ENCODE data around the gene C2orf92. TPM values are rescaled to one million over a fixed set of nuclear protein-coding genes. Genes with fewer than 3 reads are reported as not detected.
"Not testable (repeated sequence)": the region's sequence is repeated elsewhere in the genome, so short reads cannot be mapped to it uniquely, and the experiment has no call there.

C2orf92 gene
- total and polyA plus RNA-seq, 7 donors = 2.9 to 22.7 (median 6.0) TPM; not detected in 2

- DNase-seq = peak; percentile 34
- 94 to 95% methylated on average over 8 of the region's 8 CpGs for WGBS, 2 donors
- no peaks in the 10 kb centered on the region for H3K9me3 ChIP-seq
- no peak overlapping the region for H3K27ac ChIP-seq
- H3K27me3 ChIP-seq = no peaks in the 10 kb centered on the region
- TF ChIP-seq, protein P1, sequence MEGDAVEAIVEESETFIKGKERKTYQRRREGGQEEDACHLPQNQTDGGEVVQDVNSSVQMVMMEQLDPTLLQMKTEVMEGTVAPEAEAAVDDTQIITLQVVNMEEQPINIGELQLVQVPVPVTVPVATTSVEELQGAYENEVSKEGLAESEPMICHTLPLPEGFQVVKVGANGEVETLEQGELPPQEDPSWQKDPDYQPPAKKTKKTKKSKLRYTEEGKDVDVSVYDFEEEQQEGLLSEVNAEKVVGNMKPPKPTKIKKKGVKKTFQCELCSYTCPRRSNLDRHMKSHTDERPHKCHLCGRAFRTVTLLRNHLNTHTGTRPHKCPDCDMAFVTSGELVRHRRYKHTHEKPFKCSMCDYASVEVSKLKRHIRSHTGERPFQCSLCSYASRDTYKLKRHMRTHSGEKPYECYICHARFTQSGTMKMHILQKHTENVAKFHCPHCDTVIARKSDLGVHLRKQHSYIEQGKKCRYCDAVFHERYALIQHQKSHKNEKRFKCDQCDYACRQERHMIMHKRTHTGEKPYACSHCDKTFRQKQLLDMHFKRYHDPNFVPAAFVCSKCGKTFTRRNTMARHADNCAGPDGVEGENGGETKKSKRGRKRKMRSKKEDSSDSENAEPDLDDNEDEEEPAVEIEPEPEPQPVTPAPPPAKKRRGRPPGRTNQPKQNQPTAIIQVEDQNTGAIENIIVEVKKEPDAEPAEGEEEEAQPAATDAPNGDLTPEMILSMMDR (IDR thresholded peaks at IDR 0.05) = no peak
- TF ChIP-seq POLR2AphosphoS5 (IDR thresholded peaks at IDR 0.05) = no peak
- TF ChIP-seq POLR2A (IDR thresholded peaks at IDR 0.05) = no peak
- no peak for TF ChIP-seq EP300 (IDR thresholded peaks at IDR 0.05)
- intact Hi-C loops (cut with DNase I) = no loop called here
- H3K36me3 ChIP-seq = no peaks in the 10 kb centered on the region
- no peak overlapping the region for H3K4me3 ChIP-seq
- H3K4me1 ChIP-seq = no peaks in the 10 kb centered on the region
These were observed 39.1 kb downstream of the C2orf92 start for GRCh38 chr2:97708608-97709007.

DNA sequence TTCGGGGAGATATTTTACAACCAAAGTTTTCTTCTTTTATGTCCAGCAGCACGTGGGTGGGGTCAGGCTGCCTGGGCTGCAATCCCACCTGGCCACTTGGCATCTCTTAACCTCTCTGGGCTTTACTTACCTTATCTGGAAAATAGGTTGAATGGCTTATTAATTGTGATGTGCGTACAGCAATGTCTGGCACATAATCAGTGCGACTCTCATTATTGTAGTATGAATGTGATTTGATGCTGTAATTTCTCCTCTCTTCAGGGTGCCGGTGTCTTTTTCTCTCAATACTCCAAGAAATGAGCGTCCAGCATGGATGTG lies 41.8 kb downstream of the C2orf92 start:
- no peak for DNase-seq
- H3K9me3 ChIP-seq = no peaks in the 10 kb centered on the region
- WGBS, 2 donors = 75 to 83% methylated on average over 6 of the region's 6 CpGs
- intact Hi-C loops (cut with DNase I) = no loop called here
- no peaks in the 10 kb centered on the region for H3K4me1 ChIP-seq
- no peak for TF ChIP-seq EP300 (IDR thresholded peaks at IDR 0.05)
- TF ChIP-seq, protein P1 (IDR thresholded peaks at IDR 0.05) = no peak
- no peak for TF ChIP-seq POLR2AphosphoS5 (IDR thresholded peaks at IDR 0.05)
- no peak for TF ChIP-seq POLR2A (IDR thresholded peaks at IDR 0.05)
- H3K27ac ChIP-seq = no peak overlapping the region
- no peaks in the 10 kb centered on the region for H3K27me3 ChIP-seq
- H3K4me3 ChIP-seq = no peak overlapping the region
- no peaks in the 10 kb centered on the region for H3K36me3 ChIP-seq

- H3K4me1 ChIP-seq; H3K4me3 ChIP-seq; H3K27me3 ChIP-seq; H3K36me3 ChIP-seq; H3K9me3 ChIP-seq; H3K27ac ChIP-seq; intact Hi-C loops (cut with DNase I); DNase-seq: not testable (repeated sequence)
- 68 to 86% methylated on average over 9 of the region's 9 CpGs for WGBS, 2 donors
These were observed 42.7 kb downstream of the C2orf92 start for GRCh38 chr2:97712175-97712574.

DNA sequence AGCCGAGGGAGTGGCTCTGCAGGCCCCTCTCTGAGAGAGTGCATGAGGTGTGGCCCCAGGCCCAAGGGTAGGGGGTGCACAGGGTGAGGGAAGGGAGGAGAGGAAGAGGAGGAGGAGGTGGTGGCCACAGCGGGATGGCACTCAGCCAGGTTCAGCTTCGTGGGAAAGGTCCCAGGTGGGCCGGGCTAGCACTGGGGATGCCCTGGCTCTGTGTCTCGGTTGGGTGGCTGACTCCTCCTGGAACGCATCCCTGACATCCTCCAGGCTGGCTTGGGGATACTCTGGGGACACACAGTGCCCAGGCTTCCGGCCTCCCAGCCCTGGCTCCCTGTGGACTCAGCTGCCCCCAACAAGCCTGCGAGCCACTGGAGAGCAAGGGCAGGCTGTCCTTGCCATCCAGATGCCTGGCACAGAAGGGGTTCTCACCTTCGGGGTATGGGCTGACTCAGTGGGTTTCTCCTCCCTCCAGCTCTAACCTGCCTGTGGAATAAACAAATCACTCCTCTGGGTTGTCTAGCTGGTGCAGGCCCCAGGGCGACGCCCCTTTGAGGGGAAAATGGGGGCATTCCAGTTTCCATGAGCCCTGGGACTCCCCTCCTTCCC lies 43.3 kb downstream of the C2orf92 start:
- Histone ChIP-seq H3K27me3 (no peaks in the 10 kb centered on the region), H3K4me3 (no peak overlapping the region), H3K9me3 (no peaks in the 10 kb centered on the region), H3K36me3 (no peaks in the 10 kb centered on the region), H3K27ac (no peak overlapping the region), H3K4me1 (no peaks in the 10 kb centered on the region)
- TF ChIP-seq, protein P1 (IDR thresholded peaks at IDR 0.05) = no peak
- TF ChIP-seq EP300 (IDR thresholded peaks at IDR 0.05) = no peak
- no peak for TF ChIP-seq POLR2A (IDR thresholded peaks at IDR 0.05)
- no peak for TF ChIP-seq POLR2AphosphoS5 (IDR thresholded peaks at IDR 0.05)
- 70 to 81% methylated on average over 11 of the region's 11 CpGs for WGBS, 2 donors
- intact Hi-C loops (cut with DNase I) = no loop called here
- peak; percentile 56 for DNase-seq

DNA sequence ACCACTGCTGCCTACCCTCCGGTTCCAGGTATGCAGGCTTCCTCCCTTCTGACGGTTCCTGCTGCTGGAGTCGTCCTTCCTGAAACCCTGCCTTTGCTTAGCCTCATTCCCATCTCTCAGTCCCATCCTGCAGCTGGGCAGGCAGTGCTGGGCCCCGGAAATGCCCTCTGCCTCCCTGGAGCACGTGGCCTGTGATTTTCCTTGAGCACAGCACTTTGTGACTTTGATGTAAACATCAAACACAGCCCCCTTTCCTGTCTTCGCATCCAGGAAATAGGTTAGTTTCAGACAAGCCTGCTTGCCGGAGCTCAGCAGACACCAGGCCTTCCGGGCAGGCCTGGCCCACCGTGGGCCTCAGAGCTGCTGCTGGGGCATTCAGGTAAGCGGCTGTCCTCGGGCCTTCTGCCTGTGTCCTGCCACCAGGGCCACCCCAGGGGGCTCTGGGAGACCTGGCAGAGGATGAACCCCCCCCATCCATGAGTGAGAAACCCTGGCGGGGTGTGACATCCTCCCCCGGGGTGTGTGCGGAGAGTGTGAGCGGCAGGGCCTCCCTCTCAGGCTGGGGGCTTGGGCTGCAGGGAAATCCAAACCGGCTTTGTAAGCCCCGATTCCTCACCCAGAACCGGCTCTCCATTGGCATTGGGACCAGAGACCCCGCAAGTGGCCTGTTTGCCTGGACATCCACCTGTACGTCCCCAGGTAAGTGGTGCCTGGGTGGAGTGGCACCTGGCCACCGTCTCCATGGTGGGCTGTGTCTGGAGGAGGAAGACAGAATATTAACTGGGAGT lies 44.0 kb downstream of the C2orf92 start, which contains the start of gene ZAP70:
Gene ZAP70, plus strand, starts transcription at position 281 of the 788 bp plus-strand sequence. CDS start 10,461 bp downstream, outside the sequence.
- H3K4me3 ChIP-seq = no peak within 1 kb of the TSS
- TF ChIP-seq POLR2AphosphoS5 (IDR thresholded peaks at IDR 0.05) (no peak), EP300 (IDR thresholded peaks at IDR 0.05) (no peak), POLR2A (IDR thresholded peaks at IDR 0.05) (no peak)
- TF ChIP-seq, protein P1 (IDR thresholded peaks at IDR 0.05) = no peak
- H3K27ac ChIP-seq = no peak within 1 kb of the TSS
- H3K27me3 ChIP-seq = no peaks in the 10 kb centered on the region
- H3K9me3 ChIP-seq = no peaks in the 10 kb centered on the region
- DNase-seq = peak; percentile 56
- H3K36me3 ChIP-seq = no peaks in the 10 kb centered on the region
- intact Hi-C loops (cut with DNase I) = no loop called here
- 63 to 84% methylated on average over 21 of the region's 21 CpGs for WGBS, 2 donors
- H3K4me1 ChIP-seq = no peaks in the 10 kb centered on the region

Measured in sigmoid colon (tissue), 7 donors.